HepG2 (cell line): ENCODE results near the gene ZMYND10. TPM values are rescaled to one million over a fixed set of nuclear protein-coding genes. Genes with fewer than 3 reads are reported as not detected.

Source experiments
- ARID4A ChIP-seq: sonication (generic); formaldehyde crosslinking; IDR thresholded peaks from 2 replicates; pipeline ENCODE4 v1.5.0; 2020; ENCODE audit warnings: mild to moderate bottlenecking, missing genetic modification reagents, borderline replicate concordance
- DNMT3B ChIP-seq: conservative IDR thresholded peaks from 2 replicates; pipeline ENCODE4 v1.6.1; 2016; ENCODE audit warnings: missing biosample characterization, control low read depth
- HNF1A ChIP-seq, 2 experiments: sonication (generic) in 1 of 2; formaldehyde crosslinking in 1 of 2; IDR thresholded peaks; 2 replicates each; pipeline versions ENCODE4 v1.4.0 to v1.6.1; 2016 to 2020; ENCODE audit warnings: borderline replicate concordance in 1 of 2, low read depth in 1 of 2, mild to moderate bottlenecking in 1 of 2, missing genetic modification reagents in 1 of 2
- KLF15 ChIP-seq: sonication (generic); formaldehyde crosslinking; IDR thresholded peaks from 2 replicates; pipeline ENCODE4 v1.8.1; 2023; ENCODE audit warnings: borderline replicate concordance, mild to moderate bottlenecking, inconsistent platforms, missing genetic modification reagents, mixed read lengths
- NPAS2 ChIP-seq: sonication (generic); formaldehyde crosslinking; IDR thresholded peaks from 2 replicates; pipeline ENCODE4 v1.8.0; 2022; ENCODE audit warnings: mild to moderate bottlenecking, missing genetic modification reagents, borderline replicate concordance
- PCBP2 ChIP-seq: fragments of 200-400 bp; formaldehyde crosslinking; optimal IDR thresholded peaks from 2 replicates; pipeline ENCODE3; 2018; ENCODE audit warnings: low read length, low read depth; ENCODE audit not compliant: poor library complexity, severe bottlenecking
- PHF5A ChIP-seq: IDR thresholded peaks from one replicate; pipeline ENCODE4 v1.6.1; 2018; ENCODE audit warnings: low read depth, missing genetic modification reagents; ENCODE audit not compliant: unreplicated experiment
- PRDM4 ChIP-seq: sonication (generic); formaldehyde crosslinking; IDR thresholded peaks from 2 replicates; pipeline ENCODE4 v1.9.0; 2021; ENCODE audit warnings: missing genetic modification reagents, borderline replicate concordance
- SIN3A ChIP-seq: IDR thresholded peaks from 2 replicates; pipeline ENCODE4 v1.6.1; 2011; ENCODE audit warnings: low read depth, mild to moderate bottlenecking, control low read depth, low read length, borderline replicate concordance
- SP2 ChIP-seq: sonication (generic); formaldehyde crosslinking; IDR thresholded peaks from 2 replicates; pipeline ENCODE4 v1.5.1; 2020; ENCODE audit warnings: mild to moderate bottlenecking, missing genetic modification reagents
- TIGD3 ChIP-seq: sonication (generic); formaldehyde crosslinking; IDR thresholded peaks from 2 replicates; pipeline ENCODE4 v1.5.1; 2020; ENCODE audit warnings: mild to moderate bottlenecking, missing genetic modification reagents, borderline replicate concordance
- ZEB1 ChIP-seq: IDR thresholded peaks from 2 replicates; pipeline ENCODE4 v1.6.1; 2012; ENCODE audit warnings: mild to moderate bottlenecking, low read depth, inconsistent platforms; ENCODE audit not compliant: insufficient replicate concordance
- ZNF430 ChIP-seq: sonication (generic); formaldehyde crosslinking; IDR thresholded peaks from 2 replicates; pipeline ENCODE4 v1.9.0; 2021; ENCODE audit warnings: mild to moderate bottlenecking, missing genetic modification reagents
- ZNF850 ChIP-seq: sonication (generic); formaldehyde crosslinking; conservative IDR thresholded peaks from 2 replicates; pipeline ENCODE4 v1.9.0; 2021; ENCODE audit warnings: mild to moderate bottlenecking, missing genetic modification reagents
- polyA plus RNA-seq, 8 experiments: library from polyadenylated mRNA; depleted of rRNA in 3 of 8; stranded (reverse) in 7 of 8; unstranded in 1 of 8; fragments of >200 nt; fragmentation: Illumina TruSeq in 4 of 8; extraction: Trizol in 4 of 8; gene quantifications; 2 replicates each; pipeline versions ENCODE4 v1.2.1 to v1.2.3, GENCODE V29; 2011 to 2016; ENCODE audit warnings: low read depth in 4 of 8, missing spikeins in 1 of 8, mixed read lengths in 1 of 8; ENCODE audit not compliant: insufficient read depth in 1 of 8
- total RNA-seq, 5 experiments: library from RNA; depleted of rRNA; stranded (reverse); fragments of >200 nt; fragmentation: Illumina TruSeq; extraction: Trizol; gene quantifications; 2 replicates each; pipeline ENCODE4 v1.2.3, GENCODE V29; 2016; ENCODE audit warnings: low read depth in 1 of 5

The ZMYND10 gene
- total and polyA plus RNA-seq, 2 of the 13 experiments (the other 11 are each of a cell fraction or from before 2014, with no cell fraction given), result 0.60 to 0.74 TPM

GRCh38 chr3:50292159-50293078, 53.1 kb downstream of the ZMYND10 start, which contains the start of gene IFRD2 (continued):
- no peak for TF ChIP-seq ZNF430 (CRISPR knock-in tag)
- TF ChIP-seq HNF1A (IDR thresholded peaks at IDR 0.05; ENCODE audit: low read depth), result no peak
- TF ChIP-seq HNF1A (CRISPR knock-in tag; IDR thresholded peaks at IDR 0.05; ENCODE audit: borderline replicate concordance), result peak; percentile 82; the same call in 1 of the 2 replicates
- no peak for TF ChIP-seq PRDM4
- TF ChIP-seq SP2 (CRISPR knock-in tag), result peak; percentile 57
- no peak for TF ChIP-seq NPAS2
- TF ChIP-seq PHF5A (CRISPR knock-in tag), result no peak
- no peak for TF ChIP-seq ZEB1
- peak; percentile 95 for TF ChIP-seq ARID4A (CRISPR knock-in tag)
- TF ChIP-seq DNMT3B (CRISPR knock-in tag), result no peak
- TF ChIP-seq TIGD3, result no peak
- no peak for TF ChIP-seq KLF15 (CRISPR knock-in tag)
- TF ChIP-seq ZNF850 (CRISPR knock-in tag), result no peak
- TF ChIP-seq SIN3A, result peak; percentile 70; the same call in 1 of the 2 replicates
- no peak for TF ChIP-seq PCBP2
